NCI-H1417 (cell line): ENCODE data around the gene HMCN1.
"Not testable (repeated sequence)": the region's sequence is repeated elsewhere in the genome, so short reads cannot be mapped to it uniquely, and the experiment has no call there.

Experiments used
- DNase-seq, 3 experiments: peaks; one replicate each; lab custom pipeline; 2025; lab: John Stamatoyannopoulos, UW

The HMCN1 gene

GRCh38 chr1:186202776-186203175, 468.6 kb downstream of the HMCN1 start:
- DNase-seq: no peak

- DNase-seq: no peak
Measured at GRCh38 chr1:186206048-186206570, 471.9 kb downstream of the HMCN1 start.

DNA sequence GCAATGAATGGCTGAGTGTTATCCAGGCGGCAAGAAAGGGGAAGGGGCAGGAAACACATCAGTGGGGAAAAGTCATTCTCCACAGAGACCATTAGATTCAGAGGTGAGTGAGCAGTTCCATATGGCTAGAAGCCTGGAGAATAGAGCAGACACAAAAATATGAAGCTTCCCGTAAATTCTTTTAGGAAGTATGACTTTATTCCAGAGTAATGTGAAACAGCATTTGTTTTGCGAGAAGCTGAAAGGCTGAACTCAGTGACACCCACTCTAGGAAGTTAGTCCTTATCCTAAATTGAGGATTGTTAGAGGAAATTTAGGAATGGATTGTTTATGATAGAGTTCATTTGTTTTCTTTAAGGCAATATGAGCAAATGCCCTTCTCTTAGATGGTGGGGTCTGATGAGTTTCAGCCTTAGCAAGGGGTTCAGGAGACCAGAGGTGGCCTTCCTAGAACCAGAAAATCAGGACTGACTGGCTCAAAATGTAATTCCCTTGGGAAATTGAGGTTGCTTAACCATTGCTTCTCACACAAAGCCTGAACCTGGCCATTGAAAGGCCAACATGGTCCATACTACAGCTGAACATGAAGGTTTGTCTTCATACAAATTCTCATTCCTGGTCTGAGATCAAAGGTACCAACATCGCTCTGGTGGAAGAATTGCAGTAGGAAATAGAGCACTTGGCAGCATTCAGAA, 473.3 kb downstream of the HMCN1 start:
- DNase-seq: no peak

GRCh38 chr1:186208405-186209129, 474.4 kb downstream of the HMCN1 start:
- DNase-seq: no peak

- DNase-seq: no peak
Measured at GRCh38 chr1:186210258-186210657, 476.1 kb downstream of the HMCN1 start.

DNA sequence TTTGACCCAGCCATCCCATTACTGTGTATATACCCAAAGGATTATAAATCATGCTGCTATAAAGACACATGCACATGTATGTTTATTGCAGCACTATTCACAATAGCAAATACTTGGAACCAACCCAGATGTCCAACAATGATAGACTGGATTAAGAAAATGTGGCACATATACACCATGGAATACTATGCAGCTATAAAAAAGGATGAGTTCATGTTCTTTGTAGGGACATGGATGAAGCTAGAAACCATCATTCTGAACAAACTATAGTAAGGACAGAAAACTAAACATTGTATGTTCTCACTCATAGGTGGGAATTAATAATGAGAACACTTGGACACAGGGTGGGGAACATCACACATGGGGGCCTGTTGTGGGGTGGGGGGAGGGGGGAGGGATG, 477.4 kb downstream of the HMCN1 start:
- not testable (repeated sequence) for DNase-seq

GRCh38 chr1:186212568-186213224, 478.5 kb downstream of the HMCN1 start:
- peak; percentile 42 to 87 (median 85) for DNase-seq

DNA sequence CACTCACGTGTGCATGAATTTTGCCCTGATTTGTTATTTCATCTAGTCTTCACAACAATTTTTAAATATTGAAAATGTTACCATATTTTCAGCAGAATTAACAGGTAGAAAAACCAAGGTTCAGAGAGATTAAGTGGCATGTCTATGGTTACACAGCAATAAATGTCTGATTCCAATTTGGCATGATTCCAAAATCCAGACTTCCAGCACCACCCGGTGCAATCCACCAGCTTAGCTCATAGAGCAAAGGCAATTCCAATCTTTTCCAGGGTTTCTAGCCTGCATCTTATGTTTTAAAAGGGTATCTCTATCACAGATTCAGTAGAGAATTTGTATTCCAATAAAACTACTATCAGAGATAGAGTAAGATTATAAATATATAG, 479.0 kb downstream of the HMCN1 start:
- peak in 1 of 3 experiments; percentile 29 for DNase-seq

GRCh38 chr1:186214791-186215190, 480.6 kb downstream of the HMCN1 start:
- DNase-seq: no peak

GRCh38 chr1:186215636-186216035, 481.4 kb downstream of the HMCN1 start:
- no peak for DNase-seq

- no peak for DNase-seq
Measured at GRCh38 chr1:186218654-186219352, 484.6 kb downstream of the HMCN1 start.

DNA sequence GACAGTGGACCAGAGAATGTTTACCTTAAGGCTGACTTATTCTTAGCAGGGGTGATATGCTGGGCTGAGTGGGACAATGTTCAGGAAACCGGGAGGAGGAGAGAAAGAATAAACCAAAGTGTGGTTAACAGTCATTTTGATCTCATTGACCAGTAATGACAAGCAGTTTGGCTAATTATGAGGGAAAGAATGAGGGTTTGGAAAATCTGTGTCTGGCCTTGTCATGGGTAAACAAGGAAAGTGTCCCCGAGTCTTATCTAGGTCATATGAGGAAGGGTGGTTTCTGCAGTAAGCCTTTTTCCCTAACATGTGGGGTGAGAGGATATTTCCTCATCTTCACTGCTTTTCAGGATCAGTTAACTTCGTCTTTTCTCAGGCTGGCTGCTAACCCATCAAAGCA, 485.9 kb downstream of the HMCN1 start:
- DNase-seq: peak in 2 of 3 experiments; percentile 32 to 36

- DNase-seq: no peak
Measured at GRCh38 chr1:186220911-186221310, 486.7 kb downstream of the HMCN1 start.

DNA sequence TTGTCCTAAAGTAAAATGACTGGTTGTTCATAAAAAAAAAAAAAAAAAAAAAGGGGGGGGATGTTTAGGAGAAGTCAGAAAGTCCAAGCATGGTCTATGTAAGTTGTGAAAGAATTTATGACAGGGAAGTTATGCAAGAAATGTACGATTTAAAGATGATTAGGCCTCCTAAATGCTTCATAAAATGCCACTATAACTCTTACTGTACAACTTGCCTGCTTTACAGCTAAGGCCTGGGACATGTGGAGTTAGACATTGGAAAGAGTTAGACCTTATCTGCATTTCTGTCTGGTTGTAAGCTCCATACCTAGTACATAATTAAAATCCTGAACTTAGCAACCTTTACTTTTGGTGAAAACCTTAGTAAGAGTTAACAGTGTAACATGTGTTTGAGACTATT, 490.9 kb downstream of the HMCN1 start:
- DNase-seq: no peak

DNA sequence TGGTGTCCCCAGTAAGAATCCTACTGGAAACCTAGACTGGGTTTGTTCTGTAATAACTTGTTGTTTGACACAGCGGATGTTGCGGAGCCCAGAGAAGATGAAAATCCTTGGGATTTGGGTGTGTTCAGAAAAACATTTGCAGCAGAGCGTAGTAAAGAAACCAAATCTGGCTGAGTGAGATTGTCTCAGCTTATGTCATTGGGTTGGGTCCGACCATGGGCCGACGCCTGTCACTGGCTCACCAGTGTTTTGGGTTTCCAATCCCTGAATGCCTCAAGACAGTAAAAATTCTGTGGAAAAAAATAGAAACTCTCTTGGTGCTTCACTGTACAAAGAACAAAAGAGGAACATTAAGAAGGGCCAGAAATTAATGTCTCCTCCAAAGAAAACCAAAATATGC, 494.6 kb downstream of the HMCN1 start:
- no peak for DNase-seq

GRCh38 chr1:186231861-186232436, 497.8 kb downstream of the HMCN1 start:
- DNase-seq: no peak

- no peak for DNase-seq
Measured at GRCh38 chr1:186234976-186235686, 500.9 kb downstream of the HMCN1 start.

DNA sequence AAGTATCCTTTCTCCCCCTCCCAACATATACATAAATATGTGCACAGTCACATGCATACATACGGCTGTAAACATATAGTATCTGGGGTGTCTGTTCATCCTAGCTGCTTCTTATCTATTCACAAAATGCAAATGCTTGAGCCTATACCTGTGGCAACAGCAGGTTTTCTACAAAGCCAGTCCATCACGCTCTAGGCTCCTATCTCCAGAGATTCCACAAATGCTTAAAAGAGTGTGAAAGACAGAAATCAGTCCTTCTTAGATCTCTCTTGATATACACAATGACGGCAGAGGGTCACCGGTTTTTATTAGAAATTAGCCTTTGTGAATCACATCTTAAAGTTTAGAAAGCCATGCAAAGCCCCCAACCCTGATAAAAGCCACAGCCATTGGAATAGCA, 501.5 kb downstream of the HMCN1 start:
- no peak for DNase-seq

DNA sequence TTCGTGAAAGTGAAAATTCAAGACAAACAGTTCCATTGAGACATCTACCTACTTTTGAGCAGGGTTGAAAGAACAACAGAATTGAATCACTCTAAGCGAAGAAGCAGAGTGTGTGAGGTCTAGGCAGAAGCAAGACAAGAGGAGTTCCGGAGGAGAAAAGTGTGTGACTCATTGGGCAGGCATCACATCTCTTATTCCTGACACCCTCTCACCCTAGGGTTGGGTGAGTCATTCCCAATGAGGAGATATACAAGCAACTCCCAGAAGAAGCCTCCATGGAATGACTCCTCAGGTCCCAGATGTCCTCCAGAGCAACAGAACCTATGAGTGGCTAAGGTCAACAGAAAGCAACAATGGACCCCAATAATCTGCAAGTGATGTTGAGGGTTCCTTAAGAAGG, 502.7 kb downstream of the HMCN1 start:
- DNase-seq: no peak

GRCh38 chr1:186239171-186239570, 505.0 kb downstream of the HMCN1 start:
- no peak for DNase-seq

DNA sequence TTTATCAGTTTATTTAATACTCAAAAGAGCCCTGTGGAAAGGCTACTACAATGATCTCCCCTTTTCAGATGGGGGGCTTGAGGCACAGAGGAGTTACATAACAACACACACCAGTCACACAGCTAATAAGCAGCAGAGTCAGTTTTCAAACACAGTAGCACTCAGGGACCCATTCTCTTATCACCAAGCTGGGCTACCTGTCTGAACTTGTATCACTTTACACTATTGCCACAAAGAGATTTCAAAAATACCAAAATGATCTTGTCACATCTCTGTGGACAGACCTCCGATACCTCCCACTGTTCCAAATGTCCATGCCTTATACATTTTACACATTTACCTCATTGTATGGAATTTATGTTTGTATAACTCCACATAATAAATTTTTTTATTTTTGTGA, 506.2 kb downstream of the HMCN1 start:
- DNase-seq: no peak
